ENCODE results near the gene SLX4IP.

SLX4IP gene

DNA sequence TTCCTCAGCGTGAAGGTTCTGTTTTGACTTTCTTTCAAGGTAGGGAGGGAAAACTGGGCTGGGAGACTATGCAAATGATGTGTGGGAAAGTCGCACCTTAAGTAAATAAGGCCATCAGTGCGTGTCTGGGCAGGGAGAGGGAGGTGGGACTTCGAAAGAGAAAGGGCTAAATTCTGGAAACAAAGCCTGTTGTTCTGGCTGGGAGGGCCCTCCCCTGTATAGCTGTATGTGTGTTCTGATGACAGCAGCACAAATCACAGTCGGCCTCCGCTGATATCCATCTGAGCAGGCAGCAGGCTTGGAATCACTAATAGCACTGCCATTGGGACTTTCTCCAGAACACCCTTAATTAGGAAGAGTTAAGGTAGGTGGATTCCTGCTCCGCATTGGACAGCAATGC lies 219.5 kb downstream of the SLX4IP start:
- no peak for ATAC-seq
- Mint-ChIP-seq H3K4me3 (no peak overlapping the region), H3K4me1 (no peaks in the 10 kb centered on the region)

DNA sequence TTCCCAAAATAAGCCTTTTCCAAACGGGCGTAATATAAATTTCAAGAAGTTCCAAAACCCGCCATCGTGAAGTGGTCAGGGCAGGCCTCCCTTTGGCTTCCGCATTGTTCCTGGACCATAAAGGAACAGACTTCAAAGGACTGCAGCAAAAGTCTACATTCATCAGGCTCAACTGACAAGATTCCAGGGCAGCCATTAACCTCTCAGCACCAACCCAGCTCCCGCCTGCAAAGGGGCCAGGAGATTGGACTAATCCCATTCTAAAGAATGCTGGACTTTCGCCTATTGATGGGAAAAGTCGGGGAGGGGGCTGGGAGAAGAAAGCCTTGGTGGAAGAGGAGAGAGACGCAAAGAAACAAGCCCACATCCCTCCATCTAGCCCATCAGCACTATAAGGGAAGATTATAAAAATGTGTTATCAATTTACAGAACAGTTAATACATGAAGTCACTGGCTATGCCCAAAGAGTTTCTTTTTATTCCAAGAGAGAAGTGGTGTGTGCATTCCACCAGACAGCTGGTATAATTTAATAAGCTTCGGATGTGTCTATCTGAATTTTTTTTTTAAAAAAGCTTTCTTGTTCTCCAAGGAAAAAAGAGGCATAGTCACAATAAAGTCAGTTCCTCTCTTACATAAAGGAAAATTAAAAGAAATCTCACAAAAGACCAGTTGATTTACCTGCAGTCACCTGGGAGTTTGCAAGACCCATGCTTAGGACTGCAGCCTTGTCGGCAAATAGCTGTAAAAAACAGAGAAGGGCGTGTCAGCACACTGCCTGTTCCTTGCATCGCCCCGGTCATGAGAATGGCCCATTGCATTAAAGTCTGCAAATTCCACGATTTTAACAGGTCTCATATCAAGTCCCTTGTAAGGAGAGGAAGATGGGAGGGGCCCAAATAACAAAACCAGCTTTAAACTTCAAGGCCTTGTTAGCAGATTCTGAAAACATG lies 220.9 kb downstream of the SLX4IP start:
- ATAC-seq (no peak), DNase-seq (ENCODE audit: low spot score in 2 of 2) (no peak)
- Mint-ChIP-seq H3K4me1 (no peaks in the 10 kb centered on the region), H3K4me3 (no peak overlapping the region), H3K9me3 (no peaks in the 10 kb centered on the region), H3K36me3 (no peaks in the 10 kb centered on the region), H3K27ac (no peak overlapping the region)

More for the DNA sequence above, 219.5 kb downstream of the SLX4IP start:
- Mint-ChIP-seq H3K27ac (no peak overlapping the region), H3K9me3 (no peaks in the 10 kb centered on the region), H3K36me3 (no peaks in the 10 kb centered on the region)
- DNase-seq (ENCODE audit: low spot score in 2 of 2): no peak

DNA sequence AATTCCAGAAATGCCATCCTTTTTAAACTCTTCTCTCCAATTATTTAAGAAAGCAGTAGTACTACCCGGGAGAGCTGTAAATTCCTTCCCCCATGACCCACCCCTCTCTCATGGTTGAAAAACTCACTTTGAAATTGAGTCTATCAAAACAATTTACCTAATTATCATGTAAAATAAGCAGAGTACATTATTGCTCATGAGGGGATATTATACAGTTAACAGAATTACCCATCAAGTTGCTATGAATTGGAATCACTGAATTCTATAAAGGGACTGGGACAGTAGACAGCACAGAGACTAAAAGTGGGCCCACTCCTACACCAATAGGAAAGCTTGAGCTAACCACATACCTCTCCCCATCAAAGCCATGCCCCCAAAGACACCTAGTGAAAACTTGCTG lies 222.3 kb downstream of the SLX4IP start:
- Mint-ChIP-seq H3K4me3 (no peak overlapping the region), H3K27ac (no peak overlapping the region), H3K4me1 (no peaks in the 10 kb centered on the region), H3K9me3 (no peaks in the 10 kb centered on the region), H3K36me3 (no peaks in the 10 kb centered on the region)
- ATAC-seq (no peak), DNase-seq (ENCODE audit: low spot score in 2 of 2) (no peak)

- ATAC-seq (no peak), DNase-seq (ENCODE audit: low spot score in 2 of 2) (no peak)
- H3K27ac Mint-ChIP-seq: no peak overlapping the region
- H3K4me3 Mint-ChIP-seq: no peak overlapping the region
- H3K4me1 Mint-ChIP-seq: no peaks in the 10 kb centered on the region
- H3K36me3 Mint-ChIP-seq: no peaks in the 10 kb centered on the region
- H3K9me3 Mint-ChIP-seq: no peaks in the 10 kb centered on the region
Measured at GRCh38 chr20:10658051-10658823, 223.1 kb downstream of the SLX4IP start.

- H3K4me1 Mint-ChIP-seq: no peaks in the 10 kb centered on the region
Measured at GRCh38 chr20:10658876-10659632, 223.9 kb downstream of the SLX4IP start.

GRCh38 chr20:10659651-10660601 lies 224.8 kb downstream of the SLX4IP start:
- Mint-ChIP-seq H3K27ac (no peak overlapping the region), H3K9me3 (no peaks in the 10 kb centered on the region), H3K4me1 (no peaks in the 10 kb centered on the region), H3K36me3 (no peaks in the 10 kb centered on the region), H3K4me3 (no peak overlapping the region)
- DNase-seq (ENCODE audit: low spot score in 2 of 2) (no peak), ATAC-seq (no peak)

More at GRCh38 chr20:10658876-10659632, 223.9 kb downstream of the SLX4IP start:
- H3K9me3 Mint-ChIP-seq: no peaks in the 10 kb centered on the region
- no peak overlapping the region for H3K4me3 Mint-ChIP-seq
- H3K27ac Mint-ChIP-seq: no peak overlapping the region
- ATAC-seq (no peak), DNase-seq (ENCODE audit: low spot score in 2 of 2) (no peak)
- no peaks in the 10 kb centered on the region for H3K36me3 Mint-ChIP-seq

GRCh38 chr20:10660661-10661060 lies 225.6 kb downstream of the SLX4IP start:
- no peak for ATAC-seq
- Mint-ChIP-seq H3K36me3 (no peaks in the 10 kb centered on the region), H3K4me1 (no peaks in the 10 kb centered on the region), H3K9me3 (no peaks in the 10 kb centered on the region), H3K27ac (no peak overlapping the region), H3K4me3 (no peak overlapping the region)
- DNase-seq (ENCODE audit: low spot score in 2 of 2): no peak

DNA sequence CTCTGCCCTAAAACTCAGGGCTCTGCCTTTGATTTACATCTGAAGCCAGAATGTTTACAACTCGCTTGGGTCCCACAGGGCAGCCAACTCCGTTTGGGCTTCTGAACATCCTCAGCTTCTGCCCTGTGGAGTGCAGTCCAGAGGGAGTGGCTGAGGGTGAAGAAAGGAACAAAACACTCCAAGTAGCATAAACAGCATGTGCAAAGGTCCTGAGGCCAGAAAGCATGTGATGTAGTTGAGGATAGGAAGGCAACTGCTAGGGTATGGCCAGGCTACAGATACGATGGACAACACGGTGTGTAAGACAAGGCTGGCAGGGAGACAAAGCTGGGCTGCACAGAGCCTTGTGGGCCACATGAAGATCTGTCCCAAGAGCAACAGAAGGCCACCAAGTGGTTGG lies 226.2 kb downstream of the SLX4IP start:
- H3K4me1 Mint-ChIP-seq: no peaks in the 10 kb centered on the region
- H3K36me3 Mint-ChIP-seq: no peaks in the 10 kb centered on the region
- DNase-seq (ENCODE audit: low spot score in 2 of 2) (no peak), ATAC-seq (no peak)
- H3K4me3 Mint-ChIP-seq: no peak overlapping the region
- no peak overlapping the region for H3K27ac Mint-ChIP-seq
- H3K9me3 Mint-ChIP-seq: no peaks in the 10 kb centered on the region

- H3K9me3 Mint-ChIP-seq: no peaks in the 10 kb centered on the region
- no peak overlapping the region for H3K4me3 Mint-ChIP-seq
- DNase-seq (ENCODE audit: low spot score in 2 of 2): no peak
- no peaks in the 10 kb centered on the region for H3K36me3 Mint-ChIP-seq
- no peak for ATAC-seq
- H3K27ac Mint-ChIP-seq: no peak overlapping the region
- no peaks in the 10 kb centered on the region for H3K4me1 Mint-ChIP-seq
Measured at GRCh38 chr20:10662151-10662550, 227.0 kb downstream of the SLX4IP start.

- Mint-ChIP-seq H3K4me3 (no peak overlapping the region), H3K9me3 (no peaks in the 10 kb centered on the region), H3K27ac (no peak overlapping the region), H3K36me3 (no peaks in the 10 kb centered on the region), H3K4me1 (no peaks in the 10 kb centered on the region)
- ATAC-seq (no peak), DNase-seq (ENCODE audit: low spot score in 2 of 2) (no peak)
Measured at GRCh38 chr20:10662661-10663458, 227.8 kb downstream of the SLX4IP start.

GRCh38 chr20:10663756-10664155 lies 228.7 kb downstream of the SLX4IP start:
- H3K4me1 Mint-ChIP-seq: no peaks in the 10 kb centered on the region
- no peak overlapping the region for H3K27ac Mint-ChIP-seq
- no peaks in the 10 kb centered on the region for H3K36me3 Mint-ChIP-seq
- no peaks in the 10 kb centered on the region for H3K9me3 Mint-ChIP-seq
- H3K4me3 Mint-ChIP-seq: no peak overlapping the region
- ATAC-seq (no peak), DNase-seq (ENCODE audit: low spot score in 2 of 2) (no peak)

DNA sequence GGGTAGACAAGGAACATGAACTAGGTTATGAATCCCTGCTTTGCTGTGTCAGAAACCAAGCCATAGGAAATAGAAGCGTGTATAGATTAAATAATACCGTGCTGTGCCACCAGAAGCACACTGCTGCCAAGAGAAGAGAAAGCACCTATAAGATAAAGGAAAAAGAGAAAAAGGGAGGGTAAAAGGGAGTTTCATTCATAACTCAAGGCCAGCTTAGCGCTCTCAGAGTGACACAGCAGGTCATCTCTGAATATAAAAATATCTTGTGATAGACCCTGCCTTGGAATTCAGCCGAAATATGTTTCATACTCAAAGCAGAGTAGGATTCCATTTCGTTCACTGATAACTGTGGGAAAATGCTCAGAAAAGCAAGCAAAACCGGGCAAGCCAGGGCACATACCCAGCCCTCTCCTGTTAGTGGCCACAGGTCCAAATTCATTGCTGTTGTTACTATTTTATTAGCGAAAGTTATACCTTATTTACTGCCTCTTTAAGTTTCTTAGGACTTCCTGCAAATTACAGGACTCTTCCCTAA lies 230.0 kb downstream of the SLX4IP start:
- H3K27ac Mint-ChIP-seq: no peak overlapping the region
- H3K36me3 Mint-ChIP-seq: no peaks in the 10 kb centered on the region
- no peak for ATAC-seq
- DNase-seq (ENCODE audit: low spot score in 2 of 2): no peak
- no peaks in the 10 kb centered on the region for H3K4me1 Mint-ChIP-seq
- no peaks in the 10 kb centered on the region for H3K9me3 Mint-ChIP-seq
- no peak overlapping the region for H3K4me3 Mint-ChIP-seq

DNA sequence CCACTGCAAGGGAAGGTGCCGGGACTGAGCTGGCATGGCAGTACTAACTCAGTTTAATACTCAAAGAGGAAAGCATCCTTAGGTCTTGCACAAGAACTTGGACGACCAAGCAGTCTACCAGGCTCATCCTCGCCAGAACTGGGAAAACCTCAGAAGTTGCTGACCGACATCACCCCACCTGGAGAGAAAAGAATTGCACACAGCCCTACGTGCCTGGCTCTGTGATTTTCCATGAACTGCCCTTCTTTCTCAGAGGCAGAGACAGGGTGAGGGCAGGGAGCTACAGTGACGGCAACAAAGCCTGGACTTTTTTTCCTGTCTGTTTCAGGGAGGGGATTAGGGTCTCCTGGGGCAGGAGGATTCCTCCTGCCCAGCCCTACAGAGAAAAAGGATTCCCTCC lies 230.7 kb downstream of the SLX4IP start:
- peaks cover 4% of the 10 kb centered on the region for H3K4me1 Mint-ChIP-seq

More for the DNA sequence above, 230.7 kb downstream of the SLX4IP start:
- DNase-seq (ENCODE audit: low spot score in 2 of 2) (no peak), ATAC-seq (no peak)
- Mint-ChIP-seq H3K36me3 (no peaks in the 10 kb centered on the region), H3K27ac (no peak overlapping the region), H3K4me3 (no peak overlapping the region), H3K9me3 (no peaks in the 10 kb centered on the region)

Measured in stimulated activated effector memory CD8-positive, alpha-beta T cell treated with anti-CD3 and anti-CD28 coated beads, Interleukin-12 subunit alpha, Interleukin-12 subunit beta, amount 100 ng/mL, for 72 hours (primary cell).